Hair follicular keratinocyte (primary cell): ENCODE data around the gene NUCB1. TPM values are rescaled to one million over a fixed set of nuclear protein-coding genes. Genes with fewer than 3 reads are reported as not detected.

Experiments used
- total RNA-seq: library from RNA; depleted of rRNA; stranded (reverse); fragments of >200 nt; gene quantifications from 2 replicates; pipeline ENCODE4 v1.2.3, GENCODE V29; 2015

NUCB1 gene
- total RNA-seq: 214 and 343 TPM in 2 replicates

GRCh38 chr19:48899781-48900476 is at the start of gene NUCB1:
Gene NUCB1, plus strand, starts transcription at chr19:48900312. Its CDS starts 485 bp downstream, at chr19:48900797.

GRCh38 chr19:48868114-48868886 is 31.8 kb upstream of the NUCB1 start, which contains the start of gene PLEKHA4:
Gene PLEKHA4, minus strand, starts transcription at chr19:48868617. Its CDS starts 997 bp downstream, at chr19:48867620.

GRCh38 chr19:48872182-48872883 is 27.8 kb upstream of the NUCB1 start, which contains the start of gene PPP1R15A:
Gene PPP1R15A, plus strand, starts transcription at chr19:48872421. Its CDS starts 813 bp downstream, at chr19:48873234.

GRCh38 chr19:48933382-48933932 is 33.3 kb downstream of the NUCB1 start, which contains the start of gene DHDH:
Gene DHDH, plus strand, starts transcription at chr19:48933699. Its CDS starts 23 bp downstream, at chr19:48933722.

GRCh38 chr19:48954595-48955307 is 54.6 kb downstream of the NUCB1 start, which contains the start of gene BAX:
Gene BAX, plus strand, starts transcription at chr19:48954875. Its CDS starts 54 bp downstream, at chr19:48954929.

GRCh38 chr19:48965040-48965805 is 65.1 kb downstream of the NUCB1 start, which contains the start of gene FTL:
Gene FTL, plus strand, starts transcription at chr19:48965309. Its CDS starts 199 bp downstream, at chr19:48965508.

Other genes with a start within 250 kb of the NUCB1 start
- not detected in 2 replicates for gene NTN5, start 227.3 kb upstream of the NUCB1 start, total RNA-seq
- gene FUT2, start 204.3 kb upstream of the NUCB1 start, total RNA-seq: 1.4 and 4.8 TPM in 2 replicates
- 0.39 and 0.72 TPM in 2 replicates for gene MAMSTR, start 180.6 kb upstream of the NUCB1 start, total RNA-seq
- 17.6 and 25.1 TPM in 2 replicates for gene RASIP1, start 159.7 kb upstream of the NUCB1 start, total RNA-seq
- 0.04 and 0.23 TPM in 2 replicates for gene IZUMO1, start 153.4 kb upstream of the NUCB1 start, total RNA-seq
- gene FUT1, start 147.7 kb upstream of the NUCB1 start, total RNA-seq: 7.3 and 11.6 TPM in 2 replicates
- gene FGF21, start 144.8 kb upstream of the NUCB1 start, total RNA-seq: not detected in 2 replicates
- gene BCAT2, start 89.3 kb upstream of the NUCB1 start, total RNA-seq: 63.9 and 77.8 TPM in 2 replicates
- gene HSD17B14, start 63.8 kb upstream of the NUCB1 start, total RNA-seq: 0.23 and 1.2 TPM in 2 replicates
- gene PLEKHA4, start 31.7 kb upstream of the NUCB1 start, total RNA-seq: 7.4 and 11.0 TPM in 2 replicates
- 22.4 and 61.8 TPM in 2 replicates for gene PPP1R15A, start 27.9 kb upstream of the NUCB1 start, total RNA-seq
- not detected in 2 replicates for gene TULP2, start 1.6 kb upstream of the NUCB1 start, total RNA-seq
- gene DHDH, start 33.4 kb downstream of the NUCB1 start, total RNA-seq: 0.11 and 1.2 TPM in 2 replicates
- 92.1 and 106 TPM in 2 replicates for gene BAX, start 54.6 kb downstream of the NUCB1 start, total RNA-seq
- gene FTL, start 65.0 kb downstream of the NUCB1 start, total RNA-seq: 713 and 910 TPM in 2 replicates
- 46.7 and 54.8 TPM in 2 replicates for gene GYS1, start 93.0 kb downstream of the NUCB1 start, total RNA-seq
- 231 and 392 TPM in 2 replicates for gene RUVBL2, start 93.6 kb downstream of the NUCB1 start, total RNA-seq
- gene LHB, start 116.8 kb downstream of the NUCB1 start, total RNA-seq: not detected in 2 replicates
- not detected in 2 replicates for gene CGB3, start 124.0 kb downstream of the NUCB1 start, total RNA-seq
- gene CGB2, start 131.6 kb downstream of the NUCB1 start, total RNA-seq: 0.99 TPM in 1 of 2 replicates, not detected in the other
- not detected in 2 replicates for gene CGB1, start 136.6 kb downstream of the NUCB1 start, total RNA-seq
- gene CGB5, start 143.5 kb downstream of the NUCB1 start, total RNA-seq: not detected in 2 replicates
- not detected in 2 replicates for gene CGB8, start 148.8 kb downstream of the NUCB1 start, total RNA-seq
- gene CGB7, start 157.4 kb downstream of the NUCB1 start, total RNA-seq: 0.30 and 8.4 TPM in 2 replicates
- gene NTF4, start 164.5 kb downstream of the NUCB1 start, total RNA-seq: 4.9 and 5.7 TPM in 2 replicates
- not detected in 2 replicates for gene KCNA7, start 172.4 kb downstream of the NUCB1 start, total RNA-seq
- gene SNRNP70, start 185.1 kb downstream of the NUCB1 start, total RNA-seq: 114 and 271 TPM in 2 replicates
- 2.9 and 5.7 TPM in 2 replicates for gene LIN7B, start 214.1 kb downstream of the NUCB1 start, total RNA-seq
- 4.1 and 5.4 TPM in 2 replicates for gene C19orf73, start 218.8 kb downstream of the NUCB1 start, total RNA-seq
- 4.0 and 6.6 TPM in 2 replicates for gene PPFIA3, start 219.2 kb downstream of the NUCB1 start, total RNA-seq